Testis (tissue), 3 donors: ENCODE data around the gene ANXA9. TPM values are rescaled to one million over a fixed set of nuclear protein-coding genes. Genes with fewer than 3 reads are reported as not detected.

ENCODE experiments used
- DNase-seq: peaks from one replicate; pipeline ENCODE4 v3.0.0-alpha.2; 2019
- H3K27ac ChIP-seq, 2 donors: fragments of 200-600 bp; sonication (generic); one replicate each; pipeline ENCODE4 v1.5.1; 2019
- H3K27me3 ChIP-seq: fragments of 200-600 bp; sonication (generic); one replicate; pipeline ENCODE4 v1.5.1; 2019
- H3K36me3 ChIP-seq: fragments of 200-600 bp; sonication (generic); one replicate; pipeline ENCODE4 v1.5.1; 2017; ENCODE audit warnings: low read depth; ENCODE audit errors: missing control alignments
- H3K4me1 ChIP-seq: fragments of 200-600 bp; sonication (generic); one replicate; pipeline ENCODE4 v1.5.1; 2019
- H3K4me3 ChIP-seq, 2 donors: fragments of 200-600 bp; sonication (generic); one replicate each; pipeline ENCODE4 v1.5.1; 2017 to 2019
- H3K9me3 ChIP-seq: fragments of 200-600 bp; sonication (generic); one replicate; pipeline ENCODE4 v1.5.1; 2017
- POLR2A ChIP-seq: fragments of 450-650 bp; IDR thresholded peaks from one replicate; pipeline ENCODE4 v1.6.1; 2017; ENCODE audit warnings: antibody characterized with exemption, mild to moderate bottlenecking, moderate library complexity
- WGBS, 2 donors: methylation state at CpG; one replicate each; pipeline ENCODE4 v1.1.5; 2018; 5-methylcytosine and 5-hydroxymethylcytosine counted together
- intact Hi-C: fragments of 100-400 bp; cut with DNase I; formaldehyde crosslinking; loops from one replicate; pipeline ENCODE4 v1.15.1; 2023; ENCODE audit warnings: low total_unique reads
- polyA plus RNA-seq: library from polyadenylated mRNA; stranded (reverse); fragments of 350-450 nt; fragmentation: Illumina TruSeq; extraction: RNeasy Lipid Tissue Mini Kit (QIAGEN cat#74804); gene quantifications from one replicate; pipeline ENCODE4 v1.2.3, GENCODE V29; 2014; ENCODE audit warnings: low read depth, low replicate concordance; ENCODE audit not compliant: insufficient read depth
- total RNA-seq, 2 donors: library from RNA; depleted of rRNA; stranded (reverse); fragments of >200 nt; gene quantifications; one replicate each; pipeline ENCODE4 v1.2.3, GENCODE V29; 2016
- TF ChIP-seq, protein P1 (sequence below), 3 experiments: fragments of 450-650 bp in 2 of 3; fragments of 200-600 bp in 1 of 3; sonication (generic) in 1 of 3; IDR thresholded peaks; one replicate each; pipeline ENCODE4 v1.5.1; 2016 to 2019; ENCODE audit warnings: antibody characterized with exemption in 3 of 3, mild to moderate bottlenecking in 2 of 3, moderate library complexity in 1 of 3

ANXA9 gene
- total and polyA plus RNA-seq, 3 donors from 2014 or later, result 5.1 to 6.9 (median 5.7) TPM

DNA sequence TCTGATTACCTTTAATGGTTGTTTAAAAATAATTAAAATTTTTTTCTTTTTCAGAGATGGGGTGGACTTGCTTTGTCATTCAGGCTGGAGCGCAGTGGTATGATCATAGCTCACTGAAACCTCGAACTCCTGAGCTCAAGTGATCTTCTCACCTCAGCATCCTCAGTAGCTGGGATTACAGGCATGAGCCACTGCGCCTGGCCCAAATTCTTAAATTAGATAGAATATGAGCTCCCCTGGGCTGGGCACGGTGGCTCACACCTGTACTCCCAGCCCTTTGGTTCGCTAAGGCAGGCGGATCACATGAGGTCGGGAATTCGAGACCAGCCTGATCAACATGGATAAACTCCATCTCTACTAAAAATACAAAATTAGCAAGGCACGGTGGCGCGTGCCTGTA is 24.4 kb upstream of the ANXA9 start:
- Histone ChIP-seq H3K4me1 (no peaks in the 10 kb centered on the region), H3K27ac (no peak overlapping the region), H3K9me3 (no peaks in the 10 kb centered on the region), H3K27me3 (no peaks in the 10 kb centered on the region), H3K4me3 (no peak overlapping the region), H3K36me3 (peaks cover under 1% of the 10 kb centered on the region)
- intact Hi-C loops, result no loop called here
- 93 to 97% methylated on average over 11 of the region's 11 CpGs for WGBS, 2 donors
- TF ChIP-seq POLR2A, result no peak
- TF ChIP-seq, protein P1, sequence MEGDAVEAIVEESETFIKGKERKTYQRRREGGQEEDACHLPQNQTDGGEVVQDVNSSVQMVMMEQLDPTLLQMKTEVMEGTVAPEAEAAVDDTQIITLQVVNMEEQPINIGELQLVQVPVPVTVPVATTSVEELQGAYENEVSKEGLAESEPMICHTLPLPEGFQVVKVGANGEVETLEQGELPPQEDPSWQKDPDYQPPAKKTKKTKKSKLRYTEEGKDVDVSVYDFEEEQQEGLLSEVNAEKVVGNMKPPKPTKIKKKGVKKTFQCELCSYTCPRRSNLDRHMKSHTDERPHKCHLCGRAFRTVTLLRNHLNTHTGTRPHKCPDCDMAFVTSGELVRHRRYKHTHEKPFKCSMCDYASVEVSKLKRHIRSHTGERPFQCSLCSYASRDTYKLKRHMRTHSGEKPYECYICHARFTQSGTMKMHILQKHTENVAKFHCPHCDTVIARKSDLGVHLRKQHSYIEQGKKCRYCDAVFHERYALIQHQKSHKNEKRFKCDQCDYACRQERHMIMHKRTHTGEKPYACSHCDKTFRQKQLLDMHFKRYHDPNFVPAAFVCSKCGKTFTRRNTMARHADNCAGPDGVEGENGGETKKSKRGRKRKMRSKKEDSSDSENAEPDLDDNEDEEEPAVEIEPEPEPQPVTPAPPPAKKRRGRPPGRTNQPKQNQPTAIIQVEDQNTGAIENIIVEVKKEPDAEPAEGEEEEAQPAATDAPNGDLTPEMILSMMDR (IDR thresholded peaks at IDR 0.05), result no peak
- no peak for DNase-seq

DNA sequence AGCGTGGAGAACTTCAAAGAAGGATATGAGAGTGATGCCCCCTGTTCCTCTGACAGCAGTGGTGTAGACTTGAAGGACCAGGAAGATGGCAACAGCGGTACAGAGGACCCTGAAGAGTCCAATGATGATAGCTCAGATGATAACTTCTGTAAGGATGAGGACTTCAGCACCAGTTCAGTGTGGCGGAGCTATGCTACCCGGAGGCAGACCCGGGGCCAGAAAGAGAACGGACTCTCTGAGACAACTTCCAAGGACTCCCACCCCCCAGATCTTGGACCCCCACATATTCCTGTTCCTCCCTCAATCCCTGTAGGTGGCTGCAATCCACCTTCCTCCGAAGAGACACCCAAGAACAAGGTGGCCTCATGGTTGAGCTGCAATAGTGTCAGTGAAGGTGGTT is 21.4 kb upstream of the ANXA9 start:
- Histone ChIP-seq H3K27ac (no peak overlapping the region), H3K4me3 (no peak overlapping the region), H3K9me3 (no peaks in the 10 kb centered on the region), H3K27me3 (no peaks in the 10 kb centered on the region), H3K4me1 (no peaks in the 10 kb centered on the region), H3K36me3 (peaks cover 3% of the 10 kb centered on the region)
- TF ChIP-seq POLR2A, result no peak
- TF ChIP-seq, protein P1 (IDR thresholded peaks at IDR 0.05), result no peak
- no peak for DNase-seq
- WGBS, 2 donors, result 94 to 96% methylated on average over 7 of the region's 7 CpGs
- intact Hi-C loops, result no loop called here

DNA sequence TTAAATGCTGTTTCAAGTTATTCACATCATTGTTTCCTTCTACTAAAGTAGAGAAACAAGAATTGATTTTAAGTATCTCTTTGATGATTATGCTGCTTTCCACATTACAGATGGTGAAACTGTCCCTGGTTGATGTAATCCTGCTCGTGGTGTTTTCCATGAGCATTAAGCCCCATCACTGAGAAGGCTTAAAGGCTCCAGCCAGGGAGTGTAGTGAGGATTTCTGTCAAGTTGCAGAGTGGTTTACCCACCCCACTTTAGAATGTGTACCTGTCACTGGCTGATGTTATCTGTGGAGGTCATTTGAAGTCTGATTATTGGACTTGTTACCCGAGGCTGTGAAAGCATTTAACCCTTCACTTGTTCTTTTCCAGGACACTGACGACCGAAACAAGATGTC is 20.3 kb upstream of the ANXA9 start:
- Histone ChIP-seq H3K4me3 (no peak overlapping the region), H3K36me3 (peaks cover 3% of the 10 kb centered on the region), H3K9me3 (no peaks in the 10 kb centered on the region), H3K27me3 (no peaks in the 10 kb centered on the region), H3K27ac (no peak overlapping the region), H3K4me1 (no peaks in the 10 kb centered on the region)
- intact Hi-C loops, result no loop called here
- 61 to 78% methylated on average over 4 of the region's 4 CpGs for WGBS, 2 donors
- DNase-seq, result no peak
- no peak for TF ChIP-seq POLR2A
- TF ChIP-seq, protein P1 (IDR thresholded peaks at IDR 0.05), result no peak

DNA sequence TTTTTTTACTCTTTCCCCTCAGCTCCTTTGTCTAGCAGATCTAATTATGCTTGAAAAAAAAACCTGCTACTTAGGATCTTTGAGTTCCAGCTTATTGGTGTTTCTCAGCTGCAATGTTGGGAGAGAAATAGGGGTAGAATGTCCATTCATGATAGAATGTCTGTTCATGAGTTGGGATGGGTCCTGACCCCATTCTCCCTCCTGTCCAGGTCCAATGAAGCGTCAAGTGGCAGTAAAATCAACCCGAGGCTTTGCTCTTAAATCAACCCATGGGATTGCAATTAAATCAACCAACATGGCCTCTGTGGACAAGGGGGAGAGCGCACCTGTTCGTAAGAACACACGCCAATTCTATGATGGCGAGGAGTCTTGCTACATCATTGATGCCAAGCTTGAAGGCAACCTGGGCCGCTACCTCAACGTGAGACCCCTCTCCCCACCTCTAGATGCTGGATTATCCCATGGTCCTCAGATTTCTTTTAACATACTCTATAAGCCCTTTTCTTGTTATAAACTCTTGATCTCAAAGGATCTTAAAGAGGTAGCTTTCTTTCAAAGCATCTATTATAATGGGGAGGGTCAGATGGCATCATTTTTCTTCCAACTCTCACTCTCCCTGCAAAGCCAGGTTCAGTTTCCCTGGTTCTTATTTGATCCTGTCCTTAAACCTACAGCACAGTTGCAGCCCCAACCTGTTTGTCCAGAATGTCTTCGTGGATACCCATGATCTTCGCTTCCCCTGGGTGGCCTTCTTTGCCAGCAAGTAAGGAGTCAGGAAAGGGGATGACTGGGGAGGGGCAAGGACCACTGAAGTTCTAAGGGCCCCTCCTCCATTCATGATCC is 18.6 kb upstream of the ANXA9 start:
- TF ChIP-seq, protein P1 (IDR thresholded peaks at IDR 0.05), result no peak
- TF ChIP-seq POLR2A, result no peak
- intact Hi-C loops, result no loop called here
- 87 to 95% methylated on average over 10 of the region's 10 CpGs for WGBS, 2 donors
- DNase-seq, result no peak
- H3K9me3 ChIP-seq, result no peaks in the 10 kb centered on the region
- no peaks in the 10 kb centered on the region for H3K4me1 ChIP-seq
- H3K27me3 ChIP-seq, result no peaks in the 10 kb centered on the region
- H3K27ac ChIP-seq, result no peak overlapping the region
- H3K36me3 ChIP-seq, result peaks cover 3% of the 10 kb centered on the region
- no peak overlapping the region for H3K4me3 ChIP-seq

DNA sequence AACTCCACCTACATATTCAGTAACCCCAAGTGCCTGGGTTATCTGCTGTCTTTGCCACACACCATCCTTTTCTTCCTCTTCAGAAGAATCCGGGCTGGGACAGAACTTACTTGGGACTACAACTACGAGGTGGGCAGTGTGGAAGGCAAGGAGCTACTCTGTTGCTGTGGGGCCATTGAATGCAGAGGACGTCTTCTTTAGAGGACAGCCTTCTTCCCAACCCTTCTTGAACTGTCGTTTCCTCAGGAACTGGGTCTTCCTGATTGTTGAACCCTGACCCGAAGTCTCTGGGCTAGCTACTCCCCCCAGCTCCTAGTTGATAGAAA is 18.0 kb upstream of the ANXA9 start:
- 75 to 82% methylated on average over 5 of the region's 5 CpGs for WGBS, 2 donors
- Histone ChIP-seq H3K4me1 (no peaks in the 10 kb centered on the region), H3K36me3 (peaks cover 3% of the 10 kb centered on the region), H3K27me3 (no peaks in the 10 kb centered on the region), H3K4me3 (no peak overlapping the region), H3K27ac (no peak overlapping the region), H3K9me3 (no peaks in the 10 kb centered on the region)
- no peak for DNase-seq
- intact Hi-C loops, result no loop called here
- no peak for TF ChIP-seq POLR2A
- TF ChIP-seq, protein P1 (IDR thresholded peaks at IDR 0.05), result no peak
